Activated T-helper 1 cell treated with anti-CD3 and anti-CD28 coated beads, Interleukin-2, amount 50 U/mL, for 16 hours (primary cell): ENCODE measurements around the gene SLC24A3.
"Not testable (repeated sequence)": the region's sequence is repeated elsewhere in the genome, so short reads cannot be mapped to it uniquely, and the experiment has no call there.

Experiments used
- DNase-seq, 2 donors: peaks; one replicate each; pipeline ENCODE4 v3.0.0-alpha.2; 2020; ENCODE audit warnings: low read depth in 1 of 2, low spot score in 1 of 2

The SLC24A3 gene

GRCh38 chr20:19729672-19730071 lies 517.2 kb downstream of the SLC24A3 start:
- DNase-seq, result no peak

DNA sequence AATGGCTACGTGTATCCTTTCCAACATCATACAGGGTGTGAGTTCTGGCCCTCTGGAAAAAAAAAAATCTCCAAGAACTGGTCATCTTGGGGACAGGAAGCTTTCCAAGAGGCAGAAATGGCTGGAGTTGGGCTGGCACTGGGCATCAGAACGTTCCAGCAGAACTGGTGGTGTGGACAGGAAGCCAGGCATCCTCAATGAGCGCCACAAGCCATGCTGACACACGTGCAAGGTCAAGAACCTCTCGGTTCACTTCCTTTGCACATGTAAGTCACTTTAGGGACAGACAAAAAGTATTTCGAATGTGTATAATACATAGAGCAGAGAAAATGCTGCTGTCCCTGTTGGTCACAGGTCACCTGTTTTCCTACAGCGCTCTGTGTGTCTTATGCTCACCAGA lies 518.3 kb downstream of the SLC24A3 start:
- DNase-seq, result no peak

DNA sequence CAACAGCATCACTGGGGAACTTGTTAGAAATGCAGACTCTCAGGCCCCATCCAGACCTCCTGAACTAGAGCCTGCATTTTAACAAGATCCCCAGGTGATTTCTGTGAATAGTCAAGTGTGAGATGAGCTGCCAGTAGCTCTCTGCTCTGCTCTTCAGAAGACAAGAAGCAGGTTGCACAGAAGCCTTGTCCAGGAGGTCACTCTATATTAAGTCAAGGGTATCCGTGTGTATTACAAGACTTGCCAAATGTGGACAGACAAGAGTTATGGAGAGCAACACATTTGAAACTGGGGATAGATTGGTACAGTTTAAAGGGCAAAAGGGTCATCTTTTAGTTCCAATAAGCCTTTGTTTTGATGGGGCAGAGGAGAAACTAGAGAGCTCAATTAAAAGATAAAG lies 522.4 kb downstream of the SLC24A3 start:
- no peak for DNase-seq

- no peak for DNase-seq
Measured at GRCh38 chr20:19735446-19735845, 523.0 kb downstream of the SLC24A3 start.

DNA sequence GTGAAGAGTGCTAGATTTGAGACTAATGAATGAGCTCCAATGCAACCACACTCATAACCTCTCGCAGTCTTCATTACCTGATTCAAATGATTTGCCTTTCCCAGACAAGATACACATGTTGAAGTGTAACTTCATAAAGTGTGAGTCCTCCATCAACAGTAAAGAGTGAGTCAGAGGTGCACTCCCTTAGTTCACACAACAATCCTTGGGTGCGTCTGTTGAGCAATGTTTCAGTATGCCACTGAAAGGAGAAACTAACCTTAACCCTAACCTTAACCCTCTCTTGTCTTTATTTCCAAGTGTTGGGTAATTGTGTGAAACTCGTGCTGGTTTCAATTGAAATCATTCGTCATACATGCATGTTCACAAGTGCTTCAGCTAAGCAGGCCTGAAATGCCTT lies 524.6 kb downstream of the SLC24A3 start:
- no peak for DNase-seq

DNA sequence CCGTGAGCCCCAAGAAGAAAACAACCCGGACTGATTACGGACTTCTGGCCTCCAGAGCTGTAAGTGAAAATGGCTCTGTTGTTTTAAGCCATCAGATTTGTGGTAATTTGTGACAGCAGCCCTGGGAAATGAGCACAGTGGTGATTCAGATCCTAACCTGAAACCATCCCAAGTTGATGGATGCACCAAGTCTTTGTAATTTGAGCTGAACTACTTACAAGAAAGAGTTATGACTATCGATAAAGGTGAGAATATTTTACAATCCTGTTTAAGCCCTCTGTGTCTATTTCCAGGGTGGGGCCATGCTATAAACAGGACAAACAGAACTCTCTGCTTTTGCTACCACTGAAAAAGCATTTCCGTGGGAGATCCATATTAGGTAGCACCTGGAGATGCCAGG lies 526.5 kb downstream of the SLC24A3 start:
- no peak for DNase-seq

DNA sequence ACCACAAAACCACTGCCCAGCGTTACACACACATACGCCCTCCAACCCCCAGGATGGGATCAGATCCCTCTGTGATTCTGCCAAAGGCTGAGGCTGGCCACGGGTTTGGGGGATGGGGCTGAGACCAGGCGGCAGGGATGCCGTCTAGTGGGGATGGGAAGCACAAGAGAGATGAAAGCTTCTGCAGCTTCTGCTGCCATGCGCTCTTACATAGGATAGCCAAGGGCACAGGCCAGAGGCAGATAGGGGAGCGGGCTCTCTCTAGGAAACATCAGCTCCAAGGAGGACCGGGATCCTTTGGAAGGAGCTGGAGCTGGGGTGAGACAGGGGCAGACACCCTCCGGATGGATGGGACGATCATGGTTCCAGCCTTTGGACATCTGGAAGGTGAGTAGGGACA lies 526.9 kb downstream of the SLC24A3 start:
- DNase-seq, result no peak

- DNase-seq, result no peak
Measured at GRCh38 chr20:19740512-19740911, 528.1 kb downstream of the SLC24A3 start.

DNA sequence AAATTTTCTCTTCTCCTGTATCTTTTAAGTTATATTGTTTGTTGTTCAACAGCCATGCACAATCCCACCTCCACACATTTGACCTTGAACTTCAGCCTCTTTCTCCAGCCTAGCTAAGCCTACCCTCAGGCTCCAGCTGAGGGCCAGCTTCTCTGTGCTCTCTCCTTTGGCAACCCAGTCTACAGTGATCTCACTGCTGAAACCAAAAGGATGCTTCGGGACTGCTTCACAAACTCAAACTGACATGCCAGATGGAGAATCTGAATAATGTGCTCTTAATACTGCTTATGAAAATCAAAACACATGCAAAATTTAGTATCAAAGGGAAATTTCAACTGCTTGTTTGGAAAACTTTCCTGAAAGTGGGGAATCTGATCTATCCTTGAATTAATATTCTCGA lies 529.5 kb downstream of the SLC24A3 start:
- no peak for DNase-seq

DNA sequence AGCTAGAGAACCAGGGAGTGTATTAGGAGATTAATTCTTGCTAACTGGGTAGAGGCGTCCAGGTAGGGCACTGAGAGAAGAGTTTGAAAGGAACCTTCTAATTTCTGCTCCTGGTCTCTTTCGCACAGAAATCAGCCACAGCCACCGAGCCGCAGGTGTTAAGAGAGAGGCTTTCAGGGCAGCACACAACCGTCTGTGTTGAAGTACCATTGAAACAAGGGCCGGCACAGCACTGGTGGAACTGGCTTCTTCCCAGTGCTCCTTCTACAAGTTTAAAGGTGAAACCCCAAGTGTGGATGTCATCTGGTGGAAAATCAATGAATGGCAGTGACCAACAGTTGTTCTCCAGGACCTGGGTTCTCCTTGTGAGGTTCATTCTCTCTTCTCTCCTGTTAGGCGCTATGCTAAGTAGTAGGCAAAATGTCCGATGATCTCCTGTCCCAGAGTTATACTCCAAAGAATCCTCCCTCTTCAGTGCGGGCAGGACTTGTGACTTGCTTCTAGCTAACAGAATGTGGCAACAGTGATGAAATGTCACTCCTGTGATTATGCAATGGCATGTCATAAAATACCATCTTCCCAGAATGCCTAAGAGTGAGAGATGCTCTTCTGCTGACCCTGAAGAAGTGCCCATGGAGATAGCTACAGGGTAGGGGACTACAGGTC lies 530.7 kb downstream of the SLC24A3 start:
- no peak for DNase-seq

GRCh38 chr20:19743640-19743995 lies 531.2 kb downstream of the SLC24A3 start:
- no peak for DNase-seq

DNA sequence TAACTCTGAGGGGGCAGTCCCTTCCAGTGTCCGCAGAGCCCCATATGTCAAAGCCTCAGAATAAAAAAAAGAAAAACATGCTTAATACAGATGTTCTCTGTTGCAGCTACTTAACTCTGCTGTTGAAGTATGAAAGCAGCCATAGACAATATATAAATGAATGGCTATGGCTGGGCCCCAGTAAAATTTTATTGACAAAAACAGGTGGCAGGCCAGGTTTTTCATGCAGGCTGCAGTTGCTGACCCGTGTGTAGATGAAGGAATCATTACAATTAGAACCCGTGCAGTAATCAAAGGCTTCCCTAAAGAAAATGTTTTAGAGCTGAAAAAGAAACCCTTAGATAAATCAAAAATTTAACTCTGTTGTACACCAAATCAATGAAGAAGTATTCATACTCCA lies 532.7 kb downstream of the SLC24A3 start:
- DNase-seq, result no peak

GRCh38 chr20:19745584-19745983 lies 533.1 kb downstream of the SLC24A3 start:
- no peak for DNase-seq

DNA sequence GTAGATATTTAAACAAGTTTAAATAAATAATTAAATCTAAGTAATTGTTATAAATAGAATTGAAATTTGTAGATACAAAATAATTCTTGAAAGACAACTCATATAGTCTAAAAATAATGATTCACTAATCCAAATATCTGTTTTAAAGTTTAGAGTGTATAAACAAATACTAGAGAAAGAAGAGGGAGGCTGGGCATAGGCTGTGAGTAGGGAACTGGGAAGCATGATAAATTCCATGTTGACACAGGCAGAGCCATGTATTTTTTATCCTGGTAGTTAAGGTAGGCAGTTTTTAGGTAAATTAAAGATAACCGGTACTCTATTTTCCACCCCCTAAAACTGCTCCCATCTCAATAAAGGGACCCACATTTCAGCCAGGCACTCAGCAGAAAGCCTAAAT lies 534.0 kb downstream of the SLC24A3 start:
- DNase-seq, result no peak

DNA sequence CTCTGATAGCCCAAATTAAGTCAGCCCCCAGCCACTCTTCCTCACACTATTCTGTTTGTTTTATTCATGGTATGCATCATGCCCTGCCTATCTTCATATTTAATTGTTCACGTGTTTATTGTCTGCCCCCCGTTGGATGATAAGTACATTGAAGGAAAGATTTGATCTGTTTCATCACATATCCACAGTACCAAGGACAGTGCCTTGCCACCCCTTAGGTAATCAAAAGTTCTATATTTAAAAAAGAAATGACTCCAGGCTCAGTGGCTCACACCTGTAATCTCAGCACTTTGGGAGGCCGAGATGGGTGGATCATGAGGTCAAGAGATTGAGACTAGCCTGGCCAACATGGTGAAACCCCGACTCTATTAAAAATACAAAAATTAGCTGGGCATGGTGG lies 535.5 kb downstream of the SLC24A3 start:
- DNase-seq, result no peak

DNA sequence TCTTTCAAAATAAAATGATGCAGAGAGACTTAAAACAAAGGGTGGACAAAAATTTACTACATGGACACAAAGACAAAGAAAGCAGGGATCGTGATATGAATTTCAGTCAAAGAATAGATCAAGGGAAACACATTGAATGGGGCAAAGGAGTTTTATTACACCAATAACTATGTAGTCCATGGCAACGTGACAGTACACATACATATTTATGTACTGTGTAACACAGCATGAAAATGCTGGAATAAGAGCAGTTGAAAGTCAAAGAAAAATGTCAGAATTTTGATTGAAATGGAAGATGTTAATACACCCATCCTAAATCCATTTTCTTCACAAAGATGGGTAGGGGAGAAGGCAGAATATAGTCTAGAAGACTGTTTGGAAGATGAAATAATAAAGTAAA lies 536.2 kb downstream of the SLC24A3 start:
- DNase-seq, result no peak

DNA sequence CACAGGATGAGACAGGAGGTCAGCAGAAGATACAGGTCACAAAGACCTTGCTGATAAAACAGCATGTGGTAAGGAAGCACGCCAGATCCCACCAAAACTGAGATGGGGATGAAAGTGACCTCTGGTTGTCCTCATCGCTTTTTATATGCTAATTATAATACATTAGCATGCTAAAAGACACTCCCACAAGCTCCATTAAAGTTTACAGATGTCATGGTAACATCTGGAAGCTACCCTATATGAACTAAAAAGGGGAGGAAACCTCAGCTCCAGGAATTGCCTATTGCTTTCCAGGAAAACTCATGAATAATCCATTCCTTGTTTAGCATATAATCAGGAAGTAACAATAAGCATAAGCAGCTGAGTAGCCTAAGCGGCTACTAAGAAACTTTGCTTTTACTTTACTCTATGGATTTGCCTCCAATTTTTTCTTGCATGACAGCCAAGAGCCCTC lies 537.2 kb downstream of the SLC24A3 start:
- DNase-seq, result no peak

DNA sequence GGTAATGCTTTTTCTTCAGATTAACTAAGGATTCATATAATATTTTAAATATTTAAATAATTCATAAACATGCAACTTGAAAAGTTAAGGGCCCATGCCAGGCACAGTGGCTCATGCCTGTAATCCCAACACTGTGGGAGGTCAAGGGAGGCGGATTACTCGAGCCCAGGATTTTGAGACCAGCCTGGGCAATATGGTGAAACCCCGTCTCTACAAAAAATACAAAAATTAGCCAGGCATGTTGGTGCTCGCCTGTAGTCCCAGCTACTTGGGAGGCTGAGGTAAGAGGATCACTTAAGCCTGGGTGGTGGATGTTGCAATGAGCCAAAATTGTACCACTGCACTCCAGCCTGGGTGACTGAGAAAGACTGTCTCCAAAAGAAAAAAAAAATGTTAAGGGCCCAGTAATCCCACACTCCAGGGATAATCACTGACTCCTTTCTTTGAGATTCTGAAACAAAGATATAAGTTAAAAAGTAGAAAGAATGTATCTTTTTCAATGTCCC lies 537.7 kb downstream of the SLC24A3 start:
- DNase-seq, result no peak

- DNase-seq, result no peak
Measured at GRCh38 chr20:19750907-19751636, 538.6 kb downstream of the SLC24A3 start.

DNA sequence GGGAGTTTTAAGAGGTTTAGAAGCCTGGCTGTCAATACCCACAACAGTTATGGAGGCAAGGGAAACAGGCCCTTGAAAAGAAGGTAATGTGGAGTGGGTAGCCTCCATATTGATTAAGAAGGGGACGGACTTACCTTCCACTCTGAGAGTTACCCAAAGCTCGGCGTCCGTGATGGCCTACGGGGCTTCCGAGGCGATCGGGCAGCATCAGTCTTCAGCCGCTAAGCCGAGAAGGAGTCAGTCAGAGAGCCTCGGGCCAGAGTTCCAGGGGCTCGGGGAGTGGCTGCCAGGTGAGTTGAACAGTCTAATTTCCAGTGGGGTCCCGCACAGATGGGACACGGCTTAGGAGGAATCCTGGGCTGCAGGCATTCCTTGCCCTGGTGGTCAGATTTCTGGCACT lies 541.8 kb downstream of the SLC24A3 start:
- not testable (repeated sequence) for DNase-seq

- no peak for DNase-seq
Measured at GRCh38 chr20:19756761-19757486, 544.5 kb downstream of the SLC24A3 start.

DNA sequence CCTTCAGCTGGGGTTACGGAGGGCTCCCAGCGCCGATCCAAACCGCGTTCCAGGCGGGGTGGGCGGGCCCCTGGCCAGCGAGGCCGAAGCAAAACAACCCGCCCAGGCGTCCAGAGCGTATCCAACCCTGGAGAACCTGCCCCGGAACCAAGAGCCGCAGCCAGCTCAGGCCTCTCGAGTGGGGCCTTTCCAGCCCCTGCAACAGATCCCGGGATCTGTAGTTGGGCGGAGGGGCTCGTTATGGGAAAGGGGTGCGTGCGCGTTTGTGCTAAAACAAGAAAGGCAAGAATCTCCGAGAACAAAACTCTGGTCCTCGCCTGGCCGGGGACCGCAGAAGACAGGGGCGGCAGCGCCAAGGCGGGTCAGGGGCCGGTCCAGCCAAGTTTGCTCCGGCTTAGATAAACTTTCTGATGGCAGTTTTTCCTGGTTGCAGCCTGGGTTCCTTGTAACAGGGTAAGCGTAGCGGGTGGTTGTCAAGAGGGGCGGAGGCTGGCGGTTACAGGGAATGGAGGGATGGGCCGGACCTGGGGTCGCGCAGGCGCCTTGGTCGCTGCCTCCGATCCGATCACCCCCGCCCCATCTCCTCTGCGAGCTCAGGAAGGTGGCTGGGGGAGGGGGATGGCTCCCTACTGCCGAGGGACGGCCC lies 545.2 kb downstream of the SLC24A3 start:
- no peak for DNase-seq
